ENCODE measurements around the gene GINS1.

DNA sequence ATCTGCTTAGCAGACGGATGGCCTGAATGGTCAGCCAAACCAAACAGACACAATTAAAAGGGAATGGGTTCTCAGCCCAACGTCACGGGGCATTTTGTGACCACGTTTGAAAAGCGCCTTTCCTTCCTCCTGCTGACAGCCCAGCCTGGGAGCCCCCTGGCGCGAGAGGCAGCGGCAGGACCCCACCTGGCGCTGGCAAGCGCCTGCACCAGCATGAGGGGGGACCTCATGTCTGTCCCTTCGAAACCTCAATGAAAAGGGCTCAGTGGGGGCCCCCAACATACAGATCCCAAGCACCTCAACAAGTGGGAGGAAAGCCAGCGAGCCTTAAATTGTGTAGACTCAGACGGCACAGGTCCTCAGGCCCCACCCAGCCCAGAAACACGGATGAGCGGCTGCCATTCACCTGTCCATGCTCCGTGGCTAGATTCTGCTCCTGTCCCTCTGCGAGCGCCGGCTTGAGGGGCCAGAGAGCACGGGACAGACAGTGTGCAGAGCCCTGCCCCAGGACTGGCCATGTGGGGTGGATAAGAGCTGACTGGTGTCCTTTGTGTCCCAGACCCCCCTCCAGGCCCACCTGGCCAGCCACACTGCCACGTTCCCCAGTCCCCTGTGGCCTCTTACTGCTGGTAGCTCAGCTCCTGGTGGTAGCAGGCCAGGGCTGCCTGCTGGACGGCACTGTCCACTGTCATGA, 90.3 kb downstream of the GINS1 start:
- TF ChIP-seq SUZ12 (IDR thresholded peaks at IDR 0.05; ENCODE audit: extremely low read depth, insufficient read depth, insufficient read length) (no peak), YY1 (IDR thresholded peaks at IDR 0.05; ENCODE audit: insufficient read depth, insufficient read length) (no peak), ZNF274 (IDR thresholded peaks at IDR 0.05; ENCODE audit: low read depth, low read length) (no peak)
